Uterus (tissue), 2 donors: ENCODE measurements around the gene KCNIP1.

Source experiments
- CTCF ChIP-seq, 4 experiments: fragments of 200-600 bp in 2 of 4; fragments of 450-650 bp in 2 of 4; sonication (generic) in 2 of 4; IDR thresholded peaks; one replicate each; pipeline ENCODE4 v1.5.1; 2016 to 2019; ENCODE audit warnings: antibody characterized with exemption in 4 of 4, mild to moderate bottlenecking in 2 of 4, moderate library complexity in 1 of 4
- POLR2A ChIP-seq, 2 donors: fragments of 450-650 bp; IDR thresholded peaks; one replicate each; pipeline ENCODE4 v1.6.1; 2016; ENCODE audit warnings: antibody characterized with exemption in 2 of 2, mild to moderate bottlenecking in 1 of 2, moderate library complexity in 1 of 2

GRCh38 chr5:170701334-170701733 is 197.5 kb downstream of the KCNIP1 start:
- no peak for TF ChIP-seq CTCF (IDR thresholded peaks at IDR 0.05)
- no peak for TF ChIP-seq POLR2A (IDR thresholded peaks at IDR 0.05)
